RWPE1 (cell line): ENCODE data around the gene SLC44A5.
"Not testable (repeated sequence)": the region's sequence is repeated elsewhere in the genome, so short reads cannot be mapped to it uniquely, and the experiment has no call there.

Experiments used
- CTCF ChIA-PET: fragments of 350-600 bp; sonication (Branson Sonifier 250); formaldehyde crosslinking; extraction: SDS; loops from one replicate; lab custom pipeline; 2021; lab: Yijun Ruan, JAX
- POLR2A ChIA-PET: fragments of 400-600 bp; formaldehyde crosslinking; extraction: SDS; loops from one replicate; lab custom pipeline; 2020; ENCODE audit warnings: antibody characterized with exemption; ENCODE audit not compliant: low non-redundant PET; lab: Yijun Ruan, JAX
- DNase-seq: peaks from one replicate; pipeline ENCODE4 v3.0.0; 2012; ENCODE audit warnings: low spot score
- H3K27ac ChIP-seq: fragments of 450-650 bp; 2 replicates; pipeline ENCODE4 v1.5.1; 2017
- CTCF ChIP-seq: fragments of 450-650 bp; conservative IDR thresholded peaks from 2 replicates; pipeline ENCODE4 v1.5.1; 2017; ENCODE audit warnings: low read depth, mild to moderate bottlenecking

SLC44A5 gene

GRCh38 chr1:75202751-75203150, 408.2 kb downstream of the SLC44A5 start:
- ChIA-PET CTCF (interaction anchor here (0.9 to 2.7 kb wide), 3 partner anchors 150 to 431 kb away, joined by 3 to 21 read pairs (median 5); no protein-coding TSS in a partner anchor), POLR2A (no interaction called here)
- no peak for TF ChIP-seq CTCF
- no peak overlapping the region for H3K27ac ChIP-seq
- no peak for DNase-seq

- TF ChIP-seq CTCF: no peak
- H3K27ac ChIP-seq: no peak overlapping the region
- ChIA-PET POLR2A (no interaction called here), CTCF (interaction anchor here (0.6 kb wide), 1 partner anchor 427 kb away, joined by 3 read pairs; no protein-coding TSS in a partner anchor)
- DNase-seq: no peak
Observed at GRCh38 chr1:75198761-75199160, 412.2 kb downstream of the SLC44A5 start.

GRCh38 chr1:75198163-75198562, 412.8 kb downstream of the SLC44A5 start:
- CTCF ChIA-PET: interaction anchor here (0.6 kb wide), 1 partner anchor 426 kb away, joined by 3 read pairs; no protein-coding TSS in a partner anchor

GRCh38 chr1:75188892-75189291, 422.0 kb downstream of the SLC44A5 start:
- POLR2A ChIA-PET: no interaction called here
- TF ChIP-seq CTCF: no peak
- CTCF ChIA-PET: interaction anchor here (0.5 to 0.6 kb wide), 2 partner anchors 85 to 538 kb away, joined by 3 read pairs; no protein-coding TSS in a partner anchor
- DNase-seq: no peak
- H3K27ac ChIP-seq: no peak overlapping the region

More at GRCh38 chr1:75198163-75198562, 412.8 kb downstream of the SLC44A5 start:
- H3K27ac ChIP-seq: no peak overlapping the region
- TF ChIP-seq CTCF: no peak
- POLR2A ChIA-PET: no interaction called here
- DNase-seq: no peak

- DNase-seq, H3K27ac ChIP-seq, POLR2A ChIA-PET, CTCF ChIA-PET: not testable (repeated sequence)
Observed at GRCh38 chr1:75181214-75181955, 429.5 kb downstream of the SLC44A5 start.

GRCh38 chr1:75174031-75174760, 436.7 kb downstream of the SLC44A5 start:
- no peak for DNase-seq

More at GRCh38 chr1:75174031-75174760, 436.7 kb downstream of the SLC44A5 start:
- CTCF ChIA-PET: no interaction called here
- no peak for TF ChIP-seq CTCF
- POLR2A ChIA-PET: no interaction called here
- H3K27ac ChIP-seq: no peak overlapping the region
